Caco-2 (cell line): Measurements from ENCODE around the gene PHF12. TPM values are rescaled to one million over a fixed set of nuclear protein-coding genes. Genes with fewer than 3 reads are reported as not detected.

Source experiments
- BruUV-seq: library from RNA; stranded (reverse); fragments of 400-500 nt; replicated peaks from 2 replicates; lab custom pipeline; 2021; lab: Mats Ljungman, UMichigan
- CTCF ChIA-PET: fragments of 300-600 bp; sonication (Branson Sonifier 250); formaldehyde crosslinking; loops from one replicate; lab custom pipeline; 2022; ENCODE audit warnings: antibody characterized with exemption; lab: Charles Lee
- POLR2A ChIA-PET: fragments of 300-600 bp; sonication (Branson Sonifier 250); formaldehyde crosslinking; loops from one replicate; lab custom pipeline; 2022; ENCODE audit warnings: antibody characterized with exemption; lab: Charles Lee
- DNase-seq, 2 experiments: peaks; one replicate each; pipeline versions ENCODE4 v3.0.0 to v3.0.0-alpha.2; 2020 to 2022
- H3K27me3 ChIP-seq: replicated peaks from 2 replicates; pipeline ENCODE4 v1.6.0; 2011; ENCODE audit warnings: low read length; ENCODE audit not compliant: control insufficient read depth, insufficient read depth
- H3K36me3 ChIP-seq: 2 replicates; pipeline ENCODE4 v1.5.1; 2011; ENCODE audit warnings: low read length; ENCODE audit not compliant: control insufficient read depth, insufficient read depth
- H3K4me1 ChIP-seq: fragments of 250-450 bp; sonication (Bioruptor Pico); 2 replicates; pipeline ENCODE4 v1.5.1; 2020; ENCODE audit warnings: mild to moderate bottlenecking
- H3K4me3 ChIP-seq: 2 replicates; pipeline ENCODE4 v1.5.1; 2011; ENCODE audit warnings: low read depth, mild to moderate bottlenecking, control low read depth, low read length
- H3K9me3 ChIP-seq: fragments of 250-450 bp; sonication (Bioruptor Pico); 2 replicates; pipeline ENCODE4 v1.5.1; 2020; ENCODE audit warnings: mild to moderate bottlenecking, moderate library complexity
- H3K27ac Mint-ChIP-seq: one replicate; pipeline ENCODE4 v1.8.0; 2022; ENCODE audit warnings: mixed read lengths; ENCODE audit not compliant: unreplicated experiment
- H3K27me3 Mint-ChIP-seq: one replicate; pipeline ENCODE4 v1.8.0; 2022; ENCODE audit warnings: mixed read lengths; ENCODE audit not compliant: insufficient read depth, unreplicated experiment
- H3K36me3 Mint-ChIP-seq: one replicate; pipeline ENCODE4 v1.8.0; 2022; ENCODE audit warnings: mild to moderate bottlenecking, mixed read lengths; ENCODE audit not compliant: insufficient read depth, unreplicated experiment
- H3K4me1 Mint-ChIP-seq: one replicate; pipeline ENCODE4 v1.8.0; 2022; ENCODE audit warnings: low read depth, mixed read lengths; ENCODE audit not compliant: unreplicated experiment
- H3K4me3 Mint-ChIP-seq: one replicate; pipeline ENCODE4 v1.8.0; 2022; ENCODE audit warnings: mild to moderate bottlenecking, moderate library complexity, mixed read lengths; ENCODE audit not compliant: unreplicated experiment
- H3K9me3 Mint-ChIP-seq: one replicate; pipeline ENCODE4 v1.8.0; 2022; ENCODE audit warnings: mixed read lengths; ENCODE audit not compliant: unreplicated experiment
- CTCF ChIP-seq, 2 experiments: fragments of 200-600 bp in 1 of 2; IDR thresholded peaks; 1 replicate in 1 of 2; 2 replicates in 1 of 2; pipeline versions ENCODE4 v1.5.1 to v1.8.0; 2011 to 2022; ENCODE audit warnings: antibody characterized with exemption in 1 of 2, control low read depth in 1 of 2, inconsistent platforms in 1 of 2, low read depth in 1 of 2, low read length in 1 of 2, mild to moderate bottlenecking in 1 of 2, moderate library complexity in 1 of 2; ENCODE audit not compliant: insufficient read depth in 1 of 2, severe bottlenecking in 1 of 2, unreplicated experiment in 1 of 2
- intact Hi-C: fragments of 100-400 bp; cut with micrococcal nuclease; formaldehyde crosslinking; loops from one replicate; pipeline ENCODE4 v1.10.0; 2022; ENCODE audit not compliant: unreplicated experiment
- total RNA-seq: library from RNA; stranded (reverse); gene quantifications from 2 replicates; pipeline ENCODE4 v1.2.3, GENCODE V29; 2022

The PHF12 gene
- total RNA-seq, 1 experiment from 2014 or later = 49.9 TPM

- Mint-ChIP-seq H3K4me3 (no peak overlapping the region), H3K27ac (peak overlapping the region; percentile 96), H3K9me3 (no peaks in the 10 kb centered on the region), H3K27me3 (no peaks in the 10 kb centered on the region), H3K36me3 (peaks cover 37% of the 10 kb centered on the region), H3K4me1 (no peaks in the 10 kb centered on the region)
- peak overlapping the region; percentile 88 for H3K4me3 ChIP-seq
- TF ChIP-seq CTCF (IDR thresholded peaks at IDR 0.05; ENCODE audit: insufficient read depth in 1 of 2, low read depth in 1 of 2, low read length in 1 of 2, severe bottlenecking in 1 of 2, unreplicated experiment in 1 of 2) = no peak
- ChIA-PET POLR2A (no interaction called here), CTCF (interaction anchor here (0.5 kb wide), 1 partner anchor 14 kb away, joined by 7 read pairs; no protein-coding TSS in a partner anchor)
- DNase-seq = no peak
- intact Hi-C loops = loop anchor here (2.0 kb wide), 1 partner anchor 46 kb away; the partner anchor contains the start of gene DHRS13
- no peaks in the 10 kb centered on the region for H3K9me3 ChIP-seq
- H3K27me3 ChIP-seq = no peaks in the 10 kb centered on the region
- no TSS peak for BruUV-seq
- no peaks in the 10 kb centered on the region for H3K36me3 ChIP-seq
- peaks cover 10% of the 10 kb centered on the region for H3K4me1 ChIP-seq
Observed at GRCh38 chr17:28948342-28948741, 3.0 kb downstream of the PHF12 start.

GRCh38 chr17:28947639-28948038 is 3.7 kb downstream of the PHF12 start:
- no peaks in the 10 kb centered on the region for H3K36me3 ChIP-seq
- H3K4me3 ChIP-seq = no peak overlapping the region
- BruUV-seq = no TSS peak
- H3K4me1 Mint-ChIP-seq = no peaks in the 10 kb centered on the region
- H3K4me1 ChIP-seq = peaks cover 7% of the 10 kb centered on the region
- H3K27me3 Mint-ChIP-seq = no peaks in the 10 kb centered on the region
- POLR2A ChIA-PET = no interaction called here
- H3K36me3 Mint-ChIP-seq = peaks cover 44% of the 10 kb centered on the region
- no peak for DNase-seq
- intact Hi-C loops = loop anchor here (2.0 kb wide), 1 partner anchor 45 kb away; the partner anchor contains the start of gene DHRS13
- H3K27ac Mint-ChIP-seq = peak overlapping the region; percentile 96
- TF ChIP-seq CTCF (IDR thresholded peaks at IDR 0.05; ENCODE audit: insufficient read depth in 1 of 2, low read depth in 1 of 2, low read length in 1 of 2, severe bottlenecking in 1 of 2, unreplicated experiment in 1 of 2) = no peak
- H3K9me3 ChIP-seq = no peaks in the 10 kb centered on the region
- CTCF ChIA-PET = no interaction called here
- H3K4me3 Mint-ChIP-seq = no peak overlapping the region
- H3K27me3 ChIP-seq = no peaks in the 10 kb centered on the region
- no peaks in the 10 kb centered on the region for H3K9me3 Mint-ChIP-seq

GRCh38 chr17:28946239-28946638 is 5.1 kb downstream of the PHF12 start:
- no peaks in the 10 kb centered on the region for H3K9me3 Mint-ChIP-seq
- Histone ChIP-seq H3K4me3 (no peak overlapping the region), H3K9me3 (no peaks in the 10 kb centered on the region), H3K4me1 (peaks cover 6% of the 10 kb centered on the region), H3K36me3 (peaks cover 2% of the 10 kb centered on the region; the same call in 1 of the 2 replicates), H3K27me3 (no peaks in the 10 kb centered on the region)
- BruUV-seq = no TSS peak
- intact Hi-C loops = no loop called here
- H3K36me3 Mint-ChIP-seq = peaks cover 45% of the 10 kb centered on the region
- H3K27ac Mint-ChIP-seq = no peak overlapping the region
- no peak for TF ChIP-seq CTCF (IDR thresholded peaks at IDR 0.05; ENCODE audit: insufficient read depth in 1 of 2, low read depth in 1 of 2, low read length in 1 of 2, severe bottlenecking in 1 of 2, unreplicated experiment in 1 of 2)
- H3K4me1 Mint-ChIP-seq = no peaks in the 10 kb centered on the region
- ChIA-PET POLR2A (no interaction called here), CTCF (interaction anchor here (0.9 kb wide), 1 partner anchor 183 kb away, joined by 3 read pairs; no protein-coding TSS in a partner anchor)
- no peak overlapping the region for H3K4me3 Mint-ChIP-seq
- DNase-seq = no peak
- no peaks in the 10 kb centered on the region for H3K27me3 Mint-ChIP-seq
